ENCODE measurements around the gene AMOT.
A peak's percentile ranks its signal among the peaks of the same experiment; 100 is the strongest.

AMOT gene

GRCh38 chrX:112761242-112762207, 79.1 kb downstream of the AMOT start:
- DNase-seq (ENCODE audit: low spot score in 2 of 2), result no peak
- no peaks in the 10 kb centered on the region for H3K9me3 ChIP-seq
- no peaks in the 10 kb centered on the region for H3K27me3 ChIP-seq (ENCODE audit: low read depth)
- in situ Hi-C loops (cut with MboI; ENCODE audit: low sequenced_read_pairs), result no loop called here
- no peaks in the 10 kb centered on the region for H3K4me1 ChIP-seq
- no peaks in the 10 kb centered on the region for H3K36me3 ChIP-seq (replicated peaks)
- no peak overlapping the region for H3K4me3 ChIP-seq

- Histone ChIP-seq H3K4me1 (no peaks in the 10 kb centered on the region), H3K4me3 (no peak overlapping the region), H3K27me3 (ENCODE audit: low read depth) (no peaks in the 10 kb centered on the region), H3K36me3 (replicated peaks) (no peaks in the 10 kb centered on the region), H3K9me3 (no peaks in the 10 kb centered on the region)
- in situ Hi-C loops (cut with MboI; ENCODE audit: low sequenced_read_pairs), result no loop called here
- DNase-seq (ENCODE audit: low spot score in 2 of 2), result no peak
These were observed 79.9 kb downstream of the AMOT start for GRCh38 chrX:112760697-112761096.

GRCh38 chrX:112759966-112760365, 80.7 kb downstream of the AMOT start:
- H3K27me3 ChIP-seq (ENCODE audit: low read depth), result no peaks in the 10 kb centered on the region
- no peak overlapping the region for H3K4me3 ChIP-seq
- DNase-seq (ENCODE audit: low spot score in 2 of 2), result no peak
- in situ Hi-C loops (cut with MboI; ENCODE audit: low sequenced_read_pairs), result no loop called here
- H3K9me3 ChIP-seq, result no peaks in the 10 kb centered on the region
- H3K4me1 ChIP-seq, result no peaks in the 10 kb centered on the region
- no peaks in the 10 kb centered on the region for H3K36me3 ChIP-seq (replicated peaks)

GRCh38 chrX:112759512-112759911, 81.1 kb downstream of the AMOT start:
- no peaks in the 10 kb centered on the region for H3K36me3 ChIP-seq (replicated peaks)
- H3K4me1 ChIP-seq, result no peaks in the 10 kb centered on the region
- DNase-seq (ENCODE audit: low spot score in 2 of 2), result no peak
- in situ Hi-C loops (cut with MboI; ENCODE audit: low sequenced_read_pairs), result no loop called here
- no peak overlapping the region for H3K4me3 ChIP-seq
- no peaks in the 10 kb centered on the region for H3K27me3 ChIP-seq (ENCODE audit: low read depth)
- no peaks in the 10 kb centered on the region for H3K9me3 ChIP-seq

- no peak for DNase-seq (ENCODE audit: low spot score in 2 of 2)
- in situ Hi-C loops (cut with MboI; ENCODE audit: low sequenced_read_pairs), result no loop called here
- H3K4me3 ChIP-seq, result no peak overlapping the region
- H3K27me3 ChIP-seq (ENCODE audit: low read depth), result no peaks in the 10 kb centered on the region
- H3K9me3 ChIP-seq, result no peaks in the 10 kb centered on the region
- H3K4me1 ChIP-seq, result no peaks in the 10 kb centered on the region
- no peaks in the 10 kb centered on the region for H3K36me3 ChIP-seq (replicated peaks)
These were observed 82.7 kb downstream of the AMOT start for GRCh38 chrX:112757946-112758345.

- H3K27me3 ChIP-seq (ENCODE audit: low read depth), result no peaks in the 10 kb centered on the region
- DNase-seq (ENCODE audit: low spot score in 2 of 2), result no peak
- in situ Hi-C loops (cut with MboI; ENCODE audit: low sequenced_read_pairs), result no loop called here
- H3K4me3 ChIP-seq, result no peak overlapping the region
- no peaks in the 10 kb centered on the region for H3K9me3 ChIP-seq
- H3K36me3 ChIP-seq (replicated peaks), result no peaks in the 10 kb centered on the region
- H3K4me1 ChIP-seq, result no peaks in the 10 kb centered on the region
These were observed 87.5 kb downstream of the AMOT start for GRCh38 chrX:112753116-112753515.

GRCh38 chrX:112751076-112751475, 89.6 kb downstream of the AMOT start:
- no peak for DNase-seq (ENCODE audit: low spot score in 2 of 2)
- Histone ChIP-seq H3K9me3 (no peaks in the 10 kb centered on the region), H3K4me1 (no peaks in the 10 kb centered on the region), H3K27me3 (ENCODE audit: low read depth) (no peaks in the 10 kb centered on the region), H3K4me3 (no peak overlapping the region), H3K36me3 (replicated peaks) (no peaks in the 10 kb centered on the region)
- in situ Hi-C loops (cut with MboI; ENCODE audit: low sequenced_read_pairs), result no loop called here

GRCh38 chrX:112746812-112747595, 93.6 kb downstream of the AMOT start:
- DNase-seq (ENCODE audit: low spot score in 2 of 2), result no peak
- no peaks in the 10 kb centered on the region for H3K9me3 ChIP-seq
- peaks cover 7% of the 10 kb centered on the region; the same call in 1 of the 2 replicates for H3K4me1 ChIP-seq
- in situ Hi-C loops (cut with MboI; ENCODE audit: low sequenced_read_pairs), result no loop called here
- H3K4me3 ChIP-seq, result no peak overlapping the region
- H3K36me3 ChIP-seq (replicated peaks), result no peaks in the 10 kb centered on the region
- H3K27me3 ChIP-seq (ENCODE audit: low read depth), result no peaks in the 10 kb centered on the region

- no peak overlapping the region for H3K4me3 ChIP-seq
- H3K27me3 ChIP-seq (ENCODE audit: low read depth), result no peaks in the 10 kb centered on the region
- in situ Hi-C loops (cut with MboI; ENCODE audit: low sequenced_read_pairs), result no loop called here
- DNase-seq (ENCODE audit: low spot score in 2 of 2), result no peak
- no peaks in the 10 kb centered on the region for H3K9me3 ChIP-seq
- H3K4me1 ChIP-seq, result peaks cover 3% of the 10 kb centered on the region; the same call in 1 of the 2 replicates
- H3K36me3 ChIP-seq (replicated peaks), result no peaks in the 10 kb centered on the region
These were observed 102.1 kb downstream of the AMOT start for GRCh38 chrX:112738347-112739033.

- no peaks in the 10 kb centered on the region for H3K4me1 ChIP-seq
- in situ Hi-C loops (cut with MboI; ENCODE audit: low sequenced_read_pairs), result no loop called here
- H3K27me3 ChIP-seq (ENCODE audit: low read depth), result no peaks in the 10 kb centered on the region
- DNase-seq (ENCODE audit: low spot score in 2 of 2), result no peak
- H3K9me3 ChIP-seq, result no peaks in the 10 kb centered on the region
- H3K4me3 ChIP-seq, result no peak overlapping the region
- no peaks in the 10 kb centered on the region for H3K36me3 ChIP-seq (replicated peaks)
These were observed 104.3 kb downstream of the AMOT start for GRCh38 chrX:112736310-112736709.

- H3K36me3 ChIP-seq (replicated peaks), result no peaks in the 10 kb centered on the region
- no peak overlapping the region for H3K4me3 ChIP-seq
- no peaks in the 10 kb centered on the region for H3K4me1 ChIP-seq
- H3K27me3 ChIP-seq (ENCODE audit: low read depth), result no peaks in the 10 kb centered on the region
- no peaks in the 10 kb centered on the region for H3K9me3 ChIP-seq
- no peak for DNase-seq (ENCODE audit: low spot score in 2 of 2)
- in situ Hi-C loops (cut with MboI; ENCODE audit: low sequenced_read_pairs), result no loop called here
These were observed 105.5 kb downstream of the AMOT start for GRCh38 chrX:112735147-112735546.

- no peak overlapping the region for H3K4me3 ChIP-seq
- no peaks in the 10 kb centered on the region for H3K36me3 ChIP-seq (replicated peaks)
- DNase-seq (ENCODE audit: low spot score in 2 of 2), result no peak
- no peaks in the 10 kb centered on the region for H3K4me1 ChIP-seq
- in situ Hi-C loops (cut with MboI; ENCODE audit: low sequenced_read_pairs), result no loop called here
- no peaks in the 10 kb centered on the region; the same call in 1 of the 2 replicates for H3K27me3 ChIP-seq (ENCODE audit: low read depth)
- no peaks in the 10 kb centered on the region for H3K9me3 ChIP-seq
These were observed 106.3 kb downstream of the AMOT start for GRCh38 chrX:112734290-112734689.

GRCh38 chrX:112731793-112732192, 108.8 kb downstream of the AMOT start:
- peak in 1 of 2 experiments; percentile 36 for DNase-seq (ENCODE audit: low spot score in 2 of 2)
- Histone ChIP-seq H3K4me1 (no peaks in the 10 kb centered on the region), H3K9me3 (no peaks in the 10 kb centered on the region), H3K27me3 (ENCODE audit: low read depth) (no peaks in the 10 kb centered on the region; the same call in 1 of the 2 replicates), H3K4me3 (no peak overlapping the region), H3K36me3 (replicated peaks) (no peaks in the 10 kb centered on the region)
- in situ Hi-C loops (cut with MboI; ENCODE audit: low sequenced_read_pairs), result no loop called here

All from HAP-1 (cell line).